HG03442 (cell line): ENCODE data around the gene IFNG.
"Not testable (repeated sequence)": the region's sequence is repeated elsewhere in the genome, so short reads cannot be mapped to it uniquely, and the experiment has no call there.

Experiments used
- ATAC-seq: cut with Tn5 transposase; IDR thresholded peaks from one replicate; pipeline ENCODE4 v1.9.1; 2021; ENCODE audit warnings: mild to moderate bottlenecking, moderate library complexity; ENCODE audit not compliant: unreplicated experiment

The IFNG gene

DNA sequence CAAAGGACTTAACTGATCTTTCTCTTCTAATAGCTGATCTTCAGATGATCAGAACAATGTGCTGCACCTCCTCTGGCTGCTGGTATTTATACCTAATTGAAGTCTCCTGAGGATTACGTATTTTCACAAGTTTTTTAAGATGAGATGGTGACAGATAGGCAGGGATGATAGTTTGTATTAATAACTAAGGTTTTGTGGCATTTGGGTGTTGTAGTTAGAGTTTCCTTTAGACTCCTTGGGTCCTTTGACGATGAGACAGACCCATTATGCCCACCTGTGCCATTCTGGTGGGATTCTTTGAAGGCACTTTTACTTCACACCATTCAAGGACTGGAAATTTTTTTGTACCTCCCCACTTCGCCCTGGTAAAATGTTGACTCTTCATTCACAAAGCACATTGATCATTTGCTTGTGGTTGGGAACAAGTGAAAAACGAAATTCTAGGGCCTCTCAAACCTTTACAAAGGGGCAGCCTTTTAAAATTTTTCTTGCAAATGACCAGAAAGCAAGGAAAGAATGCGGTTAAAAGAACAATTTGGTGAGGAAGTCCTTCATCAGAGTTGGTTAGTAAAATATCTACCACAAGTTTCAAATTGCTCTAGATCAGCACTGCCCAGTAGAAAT lies at the start of gene IFNG:
IFNG (minus strand) TSS at position 60 of the 624 bp plus-strand sequence. CDS start 125 bp downstream, outside the sequence.
- peak; percentile 44 for ATAC-seq

DNA sequence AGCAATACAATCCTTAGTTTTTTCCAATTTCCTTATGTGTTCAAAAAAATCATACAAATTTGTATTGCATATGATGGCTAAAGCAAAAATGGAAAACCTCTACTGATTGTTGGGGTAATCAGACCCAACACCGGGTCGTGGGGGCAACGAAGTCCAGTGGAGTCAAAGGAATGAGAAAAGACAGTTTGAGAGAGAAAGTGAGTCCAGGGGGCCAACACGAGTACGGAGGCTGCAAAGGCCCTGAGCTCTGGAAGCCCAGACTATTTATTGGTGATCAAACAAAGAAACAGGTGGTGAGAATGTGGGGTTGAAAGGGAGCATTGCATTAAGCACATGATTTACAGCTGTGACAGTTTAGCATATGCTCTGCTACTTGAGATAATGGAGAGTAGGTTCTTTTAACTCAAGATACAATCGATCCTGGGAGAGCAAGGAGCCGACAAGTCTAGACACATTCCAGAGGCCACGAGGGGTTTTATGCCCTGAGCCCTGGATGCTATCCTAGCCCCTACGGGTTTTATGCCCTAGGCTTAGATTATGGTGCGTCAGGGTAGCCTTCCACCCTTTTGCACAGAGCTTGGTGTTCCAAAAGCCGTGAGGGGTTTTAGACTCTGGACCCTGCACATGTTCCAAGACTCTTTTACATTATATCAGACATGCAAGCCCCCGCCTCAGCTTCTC lies 49.6 kb upstream of the IFNG start:
- not testable (repeated sequence) for ATAC-seq

GRCh38 chr12:68207276-68207675 lies 47.7 kb upstream of the IFNG start:
- no peak for ATAC-seq

- ATAC-seq, result no peak
Observed at GRCh38 chr12:68206446-68206845, 46.9 kb upstream of the IFNG start.

GRCh38 chr12:68203460-68203875 lies 43.9 kb upstream of the IFNG start:
- ATAC-seq, result no peak

DNA sequence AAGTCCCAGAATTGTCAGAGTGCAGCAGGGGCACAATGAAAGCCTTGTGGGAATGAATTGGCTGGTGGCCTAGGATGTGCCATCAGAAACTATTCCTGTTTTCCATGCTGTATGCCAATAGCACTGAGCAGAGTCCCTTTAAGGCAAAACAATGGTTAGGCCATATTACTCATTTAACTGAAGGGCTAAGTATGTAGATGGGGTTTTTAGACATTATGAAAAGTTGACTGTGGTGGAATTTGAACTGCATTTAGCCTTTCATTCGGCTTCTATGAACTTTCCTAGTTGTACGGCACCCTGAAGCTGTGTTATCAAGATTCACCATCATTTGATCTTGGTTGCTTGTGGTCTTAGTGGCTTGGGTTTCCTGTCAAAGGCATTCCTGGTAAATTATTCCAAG lies 41.3 kb upstream of the IFNG start:
- ATAC-seq, result no peak

- no peak for ATAC-seq
Observed at GRCh38 chr12:68199127-68199526, 39.6 kb upstream of the IFNG start.

- no peak for ATAC-seq
Observed at GRCh38 chr12:68198507-68199086, 39.1 kb upstream of the IFNG start.

- ATAC-seq, result no peak
Observed at GRCh38 chr12:68190301-68190700, 30.8 kb upstream of the IFNG start.

DNA sequence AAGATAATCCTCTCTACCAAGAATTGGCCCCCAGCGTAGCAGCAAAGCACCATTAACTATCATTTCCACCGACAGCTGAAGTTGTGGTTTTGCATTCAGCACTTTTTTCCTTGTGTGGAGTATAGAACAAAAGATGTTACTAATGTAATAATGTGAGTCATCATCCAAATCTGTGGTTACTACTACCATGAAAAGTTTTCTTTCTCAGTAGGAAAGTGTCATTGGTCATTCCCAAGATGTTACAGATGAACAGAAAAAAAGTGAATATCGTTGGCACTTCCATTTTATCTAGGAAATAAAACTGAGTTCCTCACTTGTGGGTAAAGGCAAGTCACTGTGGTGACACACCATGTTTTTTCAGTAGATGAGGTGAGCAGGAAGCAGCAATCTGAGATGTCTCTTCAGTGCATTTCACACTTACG lies 30.3 kb upstream of the IFNG start:
- ATAC-seq, result no peak

DNA sequence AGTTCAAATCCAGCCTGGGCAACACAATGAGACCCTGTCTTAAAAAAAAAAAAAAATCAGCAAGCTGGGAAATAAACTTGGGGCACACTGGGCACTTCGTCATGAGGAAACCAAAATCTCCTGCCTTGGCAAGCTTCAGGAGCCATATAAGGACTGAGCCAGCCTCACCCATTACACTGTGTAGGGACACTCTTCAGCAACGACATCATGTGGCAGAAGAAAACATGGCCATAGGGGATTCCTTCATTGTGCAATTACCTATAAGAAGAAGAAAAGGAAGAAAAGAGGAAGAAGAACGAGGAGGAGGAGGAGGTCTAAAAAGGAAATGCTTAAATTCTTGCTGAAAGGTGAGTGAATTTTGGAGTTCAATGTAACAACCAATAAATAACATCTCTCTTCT lies 26.1 kb upstream of the IFNG start:
- no peak for ATAC-seq

DNA sequence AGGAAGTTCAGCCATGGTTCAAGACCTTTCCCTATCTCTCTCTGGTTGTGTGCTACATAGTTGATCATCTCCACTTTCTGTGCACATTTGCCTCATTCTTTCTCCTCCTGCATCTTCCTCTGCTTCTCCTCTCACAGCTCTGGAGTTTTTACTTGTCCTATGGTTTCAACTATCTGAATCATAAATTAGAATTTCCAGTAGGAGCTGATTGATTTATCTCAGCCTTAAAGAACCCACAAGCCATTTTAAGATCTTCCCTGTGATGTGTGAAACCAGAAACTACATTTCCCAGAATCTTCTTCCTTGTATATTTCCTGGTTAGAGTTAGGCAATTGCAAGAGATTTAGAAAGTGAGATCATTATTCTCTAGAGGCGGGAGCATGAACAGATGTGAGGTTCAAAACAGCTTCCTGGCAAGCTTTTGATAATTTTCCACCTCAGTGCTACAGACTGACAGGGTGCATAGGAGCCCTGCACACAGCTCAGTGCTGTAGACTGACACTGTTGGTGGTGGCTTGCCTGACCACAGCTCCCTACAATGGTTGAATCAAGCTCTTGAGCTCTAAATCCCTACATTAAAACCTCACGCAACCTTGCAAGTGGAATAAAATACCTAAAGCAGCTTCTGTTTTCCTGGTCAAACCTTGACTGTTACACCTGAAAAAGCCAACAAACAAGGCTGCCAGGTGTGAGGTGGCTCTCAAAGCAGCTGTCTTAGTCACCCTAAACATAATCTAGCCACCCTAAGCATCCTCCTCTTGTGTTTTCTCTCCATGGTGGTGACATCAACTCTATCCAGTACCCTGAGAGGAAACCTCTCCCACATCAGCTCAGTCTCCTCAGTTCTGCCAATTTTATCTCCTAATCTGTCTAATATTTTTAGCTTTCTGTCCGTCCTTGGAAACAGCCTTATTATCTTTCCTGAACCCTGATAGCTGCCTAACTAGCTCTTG lies 21.5 kb upstream of the IFNG start:
- ATAC-seq, result peak; percentile 66

DNA sequence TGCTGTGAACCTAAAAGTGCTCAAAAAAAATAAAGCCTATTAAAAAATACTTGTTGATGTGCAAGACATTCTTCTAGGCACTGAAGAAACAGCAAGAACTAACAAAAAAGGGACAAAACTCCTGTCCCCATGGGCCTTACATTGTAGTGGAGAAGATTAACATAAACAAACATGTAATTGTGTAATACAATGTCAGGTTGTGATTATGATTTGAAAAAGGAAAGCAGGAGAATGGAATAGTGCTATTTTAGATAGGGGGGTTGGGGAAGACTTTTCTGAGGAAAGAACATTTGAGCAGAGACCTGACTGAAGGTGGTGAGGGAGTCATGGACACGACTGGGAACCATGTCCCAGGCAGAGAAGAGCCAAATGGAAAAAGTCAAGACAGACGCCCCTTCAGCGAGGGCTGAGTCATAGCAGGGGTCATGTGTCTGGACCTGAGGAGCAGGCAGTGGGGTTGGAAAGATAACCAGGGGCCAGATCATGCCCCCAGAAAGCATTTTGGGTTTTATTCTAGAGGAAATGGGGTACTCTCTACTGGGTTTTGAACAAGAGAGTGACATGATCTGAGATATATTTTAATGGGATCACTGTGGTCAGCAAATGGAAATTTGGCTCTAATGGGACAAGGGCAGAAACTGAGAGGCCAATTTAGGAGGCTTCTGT lies 19.4 kb upstream of the IFNG start:
- ATAC-seq, result no peak

DNA sequence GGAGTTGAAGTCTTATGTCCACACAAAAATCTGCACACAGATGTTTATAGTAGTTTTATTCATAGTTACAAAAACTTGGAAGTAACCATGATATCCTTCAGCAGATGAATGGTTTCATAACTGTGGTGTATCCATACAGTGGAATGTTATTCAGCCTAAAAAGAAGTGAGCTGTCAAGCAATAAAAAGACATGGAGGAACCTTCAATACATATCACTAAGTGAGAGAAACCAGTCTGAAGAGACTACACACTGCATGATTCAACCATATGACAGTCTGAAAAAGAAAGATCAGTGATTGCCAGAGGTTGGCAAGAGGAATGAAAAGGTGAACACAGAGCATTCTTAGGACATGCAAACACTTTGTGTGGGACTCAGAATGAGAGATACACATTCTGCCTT lies 18.6 kb upstream of the IFNG start:
- no peak for ATAC-seq

- ATAC-seq, result no peak
Observed at GRCh38 chr12:68177562-68177961, 18.0 kb upstream of the IFNG start.

GRCh38 chr12:68176257-68176656 lies 16.7 kb upstream of the IFNG start:
- no peak for ATAC-seq

- peak; percentile 90 for ATAC-seq
Observed at GRCh38 chr12:68175557-68176061, 16.1 kb upstream of the IFNG start.

DNA sequence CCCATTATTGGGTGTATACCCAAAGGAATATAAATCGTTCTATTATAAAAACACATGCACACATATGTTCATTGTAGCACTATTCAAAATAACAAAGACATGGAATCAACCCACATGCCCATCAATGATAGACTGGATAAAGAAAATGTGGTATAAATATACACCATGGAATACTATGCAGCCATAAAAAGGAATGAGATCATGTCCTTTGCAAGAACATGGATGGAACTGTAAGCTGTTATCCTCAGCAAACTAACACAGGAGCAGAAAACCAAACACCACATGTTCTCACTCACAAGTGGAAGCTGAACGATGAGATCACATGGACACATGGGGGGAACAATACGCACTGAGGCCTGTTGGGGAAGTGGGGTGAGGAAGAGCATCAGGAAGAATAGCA lies 15.2 kb upstream of the IFNG start:
- not testable (repeated sequence) for ATAC-seq

DNA sequence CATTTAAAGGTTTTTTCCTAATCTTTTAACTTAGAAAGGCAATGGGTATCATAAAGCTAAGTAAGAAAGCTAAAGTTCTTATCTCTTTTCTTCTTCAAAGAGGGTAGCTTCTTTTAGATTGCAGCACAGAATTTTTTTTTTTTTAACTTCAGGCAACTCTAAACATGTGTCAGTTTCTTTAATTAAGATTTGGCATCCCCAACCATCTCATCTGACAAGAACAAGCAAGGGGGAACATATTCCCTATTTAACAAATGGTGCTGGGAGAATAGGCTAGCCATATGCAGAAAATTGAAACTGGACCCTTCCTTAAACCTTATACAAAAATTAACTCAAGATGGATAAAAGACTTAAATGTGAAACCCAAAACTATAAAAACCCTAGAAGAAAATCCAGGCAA lies 14.3 kb upstream of the IFNG start:
- no peak for ATAC-seq

GRCh38 chr12:68170726-68171125 lies 11.2 kb upstream of the IFNG start:
- ATAC-seq, result no peak
